HL-60 (cell line): ENCODE results near the gene YBEY.

ENCODE experiments used
- DNase-seq, 2 experiments: peaks; one replicate each; pipeline ENCODE4 v3.0.0-alpha.2; 2010 to 2020; ENCODE audit warnings: low read depth in 1 of 2, low spot score in 1 of 2
- H3K27ac ChIP-seq: fragments of 250-450 bp; sonication (Bioruptor Pico); replicated peaks from 2 replicates; pipeline ENCODE4 v1.5.1; 2020; ENCODE audit warnings: mild to moderate bottlenecking, moderate library complexity
- H3K27me3 ChIP-seq: fragments of 250-450 bp; sonication (Bioruptor Pico); 2 replicates; pipeline ENCODE4 v1.5.1; 2021; ENCODE audit warnings: mild to moderate bottlenecking, moderate library complexity; ENCODE audit not compliant: insufficient read depth, poor library complexity, severe bottlenecking
- H3K4me3 ChIP-seq: replicated peaks from 2 replicates; pipeline ENCODE4 v1.5.1; 2011; ENCODE audit warnings: mild to moderate bottlenecking, control low read depth, low read length; ENCODE audit not compliant: insufficient read depth
- GABPA ChIP-seq: IDR thresholded peaks from 2 replicates; pipeline ENCODE4 v1.6.1; 2012; ENCODE audit warnings: low read depth
- POLR2AphosphoS5 ChIP-seq: IDR thresholded peaks from 2 replicates; pipeline ENCODE4 v1.6.1; 2012; ENCODE audit warnings: low read depth
- REST ChIP-seq: IDR thresholded peaks from 2 replicates; pipeline ENCODE4 v1.6.1; 2012; ENCODE audit warnings: low read depth; ENCODE audit not compliant: insufficient replicate concordance
- SPI1 ChIP-seq: IDR thresholded peaks from 2 replicates; pipeline ENCODE4 v1.6.1; 2012; ENCODE audit warnings: low read depth, mild to moderate bottlenecking, borderline replicate concordance
- TF ChIP-seq, protein P1 (sequence below): IDR thresholded peaks from one replicate; pipeline ENCODE4 v1.5.1; 2011; ENCODE audit warnings: low read length, control low read depth, inconsistent platforms; ENCODE audit not compliant: insufficient read depth

YBEY gene

DNA sequence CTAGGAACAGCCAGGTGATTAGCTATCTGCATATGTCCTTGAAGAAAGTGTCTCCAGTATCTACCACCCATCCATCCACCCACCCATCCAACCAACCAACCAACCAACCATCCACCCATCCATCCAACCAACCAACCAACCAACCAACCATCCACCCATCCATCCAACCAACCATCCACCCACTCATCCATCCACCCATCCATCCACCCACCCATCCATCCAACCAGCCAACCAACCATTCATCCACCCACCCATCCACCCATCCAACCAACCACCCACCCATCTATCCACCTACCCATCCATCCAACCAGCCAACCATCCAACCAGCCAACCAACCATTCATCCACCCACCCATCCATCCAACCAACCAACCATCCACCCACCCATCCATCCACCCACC lies 25.4 kb downstream of the YBEY start:
- DNase-seq = no peak

GRCh38 chr21:46312949-46313348 lies 26.8 kb downstream of the YBEY start:
- no peak for DNase-seq
- Histone ChIP-seq H3K27ac (no peak overlapping the region), H3K4me3 (no peak overlapping the region), H3K27me3 (no peaks in the 10 kb centered on the region)
- TF ChIP-seq REST = no peak
- no peak for TF ChIP-seq SPI1
- TF ChIP-seq, protein P1, sequence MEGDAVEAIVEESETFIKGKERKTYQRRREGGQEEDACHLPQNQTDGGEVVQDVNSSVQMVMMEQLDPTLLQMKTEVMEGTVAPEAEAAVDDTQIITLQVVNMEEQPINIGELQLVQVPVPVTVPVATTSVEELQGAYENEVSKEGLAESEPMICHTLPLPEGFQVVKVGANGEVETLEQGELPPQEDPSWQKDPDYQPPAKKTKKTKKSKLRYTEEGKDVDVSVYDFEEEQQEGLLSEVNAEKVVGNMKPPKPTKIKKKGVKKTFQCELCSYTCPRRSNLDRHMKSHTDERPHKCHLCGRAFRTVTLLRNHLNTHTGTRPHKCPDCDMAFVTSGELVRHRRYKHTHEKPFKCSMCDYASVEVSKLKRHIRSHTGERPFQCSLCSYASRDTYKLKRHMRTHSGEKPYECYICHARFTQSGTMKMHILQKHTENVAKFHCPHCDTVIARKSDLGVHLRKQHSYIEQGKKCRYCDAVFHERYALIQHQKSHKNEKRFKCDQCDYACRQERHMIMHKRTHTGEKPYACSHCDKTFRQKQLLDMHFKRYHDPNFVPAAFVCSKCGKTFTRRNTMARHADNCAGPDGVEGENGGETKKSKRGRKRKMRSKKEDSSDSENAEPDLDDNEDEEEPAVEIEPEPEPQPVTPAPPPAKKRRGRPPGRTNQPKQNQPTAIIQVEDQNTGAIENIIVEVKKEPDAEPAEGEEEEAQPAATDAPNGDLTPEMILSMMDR = no peak
- TF ChIP-seq POLR2AphosphoS5 = no peak
- no peak for TF ChIP-seq GABPA

More for the DNA sequence above, 25.4 kb downstream of the YBEY start:
- Histone ChIP-seq H3K27me3 (no peaks in the 10 kb centered on the region), H3K27ac (no peak overlapping the region), H3K4me3 (no peak overlapping the region)
- TF ChIP-seq POLR2AphosphoS5 (no peak), REST (no peak), SPI1 (no peak), GABPA (no peak)
- TF ChIP-seq, protein P1 = no peak

- no peak for DNase-seq
- H3K27ac ChIP-seq = no peak overlapping the region
- H3K4me3 ChIP-seq = no peak overlapping the region
- H3K27me3 ChIP-seq = no peaks in the 10 kb centered on the region
- TF ChIP-seq REST (no peak), POLR2AphosphoS5 (no peak), GABPA (no peak), SPI1 (no peak)
- TF ChIP-seq, protein P1 = no peak
Measured at GRCh38 chr21:46314441-46315020, 28.4 kb downstream of the YBEY start.
